HG03565 (cell line): ENCODE results near the gene GATD1.

Source experiments
- ATAC-seq: cut with Tn5 transposase; IDR thresholded peaks from one replicate; pipeline ENCODE4 v1.9.1; 2021; ENCODE audit warnings: mild to moderate bottlenecking, moderate library complexity; ENCODE audit not compliant: unreplicated experiment

GATD1 gene

GRCh38 chr11:796565-797295, 19.4 kb upstream of the GATD1 start:
- ATAC-seq: no peak

GRCh38 chr11:795634-796564, 18.6 kb upstream of the GATD1 start:
- no peak for ATAC-seq

- no peak for ATAC-seq
These were observed 17.7 kb upstream of the GATD1 start for GRCh38 chr11:794766-795633.

GRCh38 chr11:794013-794765, 16.9 kb upstream of the GATD1 start:
- ATAC-seq: no peak

GRCh38 chr11:793556-793955, 16.3 kb upstream of the GATD1 start:
- no peak for ATAC-seq

- ATAC-seq: no peak
These were observed 15.6 kb upstream of the GATD1 start for GRCh38 chr11:792873-793272.

- ATAC-seq: no peak
These were observed 15.2 kb upstream of the GATD1 start for GRCh38 chr11:792535-792821.

- ATAC-seq: no peak
These were observed 14.6 kb upstream of the GATD1 start for GRCh38 chr11:791658-792534.

- ATAC-seq: no peak
These were observed 13.7 kb upstream of the GATD1 start for GRCh38 chr11:790721-791564.

GRCh38 chr11:789943-790342, 12.7 kb upstream of the GATD1 start, which contains the start of gene CEND1:
CEND1 (minus strand) TSS chr11:790090; CDS start chr11:788576, 1,514 bp downstream.
- no peak for ATAC-seq

- ATAC-seq: no peak
These were observed 12.0 kb upstream of the GATD1 start for GRCh38 chr11:788953-789940.

- ATAC-seq: no peak
These were observed 10.8 kb upstream of the GATD1 start for GRCh38 chr11:788009-788640.

- ATAC-seq: no peak
These were observed 9.9 kb upstream of the GATD1 start for GRCh38 chr11:787084-787675.

GRCh38 chr11:786235-787083, 9.2 kb upstream of the GATD1 start:
- no peak for ATAC-seq

- no peak for ATAC-seq
These were observed 6.3 kb upstream of the GATD1 start for GRCh38 chr11:783581-784015.
